Right kidney (tissue), 1 donor: ENCODE results near the gene ANKRD30A.
"Not testable (repeated sequence)": the region's sequence is repeated elsewhere in the genome, so short reads cannot be mapped to it uniquely, and the experiment has no call there.

Source experiments
- DNase-seq: peaks from one replicate; pipeline ENCODE4 v3.0.0-alpha.2; 2016

The ANKRD30A gene

GRCh38 chr10:37269554-37270256 is 144.3 kb downstream of the ANKRD30A start:
- DNase-seq, result no peak

- DNase-seq, result no peak
Measured at GRCh38 chr10:37275216-37275777, 149.9 kb downstream of the ANKRD30A start.

- DNase-seq, result no peak
Measured at GRCh38 chr10:37285063-37285462, 159.7 kb downstream of the ANKRD30A start.

GRCh38 chr10:37289833-37290464 is 164.6 kb downstream of the ANKRD30A start:
- no peak for DNase-seq

GRCh38 chr10:37301271-37301670 is 175.9 kb downstream of the ANKRD30A start:
- no peak for DNase-seq

GRCh38 chr10:37304036-37304435 is 178.6 kb downstream of the ANKRD30A start:
- no peak for DNase-seq

- DNase-seq, result no peak
Measured at GRCh38 chr10:37314350-37314749, 189.0 kb downstream of the ANKRD30A start.

GRCh38 chr10:37314862-37315261 is 189.5 kb downstream of the ANKRD30A start:
- no peak for DNase-seq

- no peak for DNase-seq
Measured at GRCh38 chr10:37344413-37344812, 219.0 kb downstream of the ANKRD30A start.

- no peak for DNase-seq
Measured at GRCh38 chr10:37379991-37380390, 254.6 kb downstream of the ANKRD30A start.

- DNase-seq, result no peak
Measured at GRCh38 chr10:37381271-37381670, 255.9 kb downstream of the ANKRD30A start.

- DNase-seq, result no peak
Measured at GRCh38 chr10:37384923-37385322, 259.5 kb downstream of the ANKRD30A start.

- DNase-seq, result no peak
Measured at GRCh38 chr10:37390926-37391325, 265.5 kb downstream of the ANKRD30A start.

- not testable (repeated sequence) for DNase-seq
Measured at GRCh38 chr10:37400774-37401173, 275.4 kb downstream of the ANKRD30A start.

- no peak for DNase-seq
Measured at GRCh38 chr10:37401225-37401624, 275.8 kb downstream of the ANKRD30A start.

- DNase-seq, result no peak
Measured at GRCh38 chr10:37403776-37404175, 278.4 kb downstream of the ANKRD30A start.
